Adrenal gland (tissue), 5 donors: ENCODE results near the gene CBLN1.

Source experiments
- CTCF ChIP-seq, 6 experiments: fragments of 450-650 bp in 4 of 6; fragments of 200-600 bp in 2 of 6; sonication (generic) in 1 of 6; IDR thresholded peaks; 1 replicate in 5 of 6; 2 replicates in 1 of 6; pipeline versions ENCODE4 v1.5.1 to v1.8.0; 2016 to 2021; ENCODE audit warnings: antibody characterized with exemption in 6 of 6, mild to moderate bottlenecking in 2 of 6, moderate library complexity in 1 of 6
- POLR2A ChIP-seq, 2 donors: fragments of 450-650 bp; IDR thresholded peaks; one replicate each; pipeline ENCODE4 v1.6.1; 2017; ENCODE audit warnings: antibody characterized with exemption in 2 of 2, mild to moderate bottlenecking in 2 of 2, moderate library complexity in 1 of 2
- donor health status: DM: no; HTN: no; CAD: no.

DNA sequence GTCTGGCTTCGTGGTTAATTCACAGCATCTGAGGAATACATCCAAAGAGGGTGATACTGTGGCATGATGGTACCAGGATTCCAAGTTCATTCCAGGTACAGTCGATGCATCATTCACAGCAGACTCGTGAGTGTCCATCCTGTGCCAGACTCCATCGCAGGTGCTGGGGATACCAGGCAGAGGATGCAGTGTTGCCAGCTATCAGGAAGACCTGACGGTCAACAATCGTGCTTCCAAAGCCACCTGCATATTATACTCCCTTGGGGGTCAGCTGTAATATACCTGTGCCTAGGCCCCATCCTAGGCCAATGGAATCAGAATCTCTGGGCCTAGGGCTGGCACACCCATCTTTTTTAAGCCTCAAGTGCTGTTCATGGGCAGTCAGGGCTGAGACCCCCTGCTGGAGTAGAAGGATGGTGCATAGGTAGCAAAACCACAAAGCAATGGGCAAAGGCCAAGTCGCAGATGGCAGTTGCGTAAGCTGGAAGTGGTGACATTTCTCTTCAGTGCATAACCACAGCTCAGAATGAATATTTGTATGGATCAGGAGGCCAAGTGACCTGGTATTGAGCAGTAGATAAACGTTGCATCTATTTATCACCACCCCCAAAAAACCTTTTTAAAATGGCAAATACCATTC, 49.0 kb upstream of the CBLN1 start:
- no peak for TF ChIP-seq CTCF (IDR thresholded peaks at IDR 0.05)
- no peak for TF ChIP-seq POLR2A (IDR thresholded peaks at IDR 0.05)
